Testis (tissue), 5 donors: ENCODE data around the gene MYADML2. TPM values are rescaled to one million over a fixed set of nuclear protein-coding genes. Genes with fewer than 3 reads are reported as not detected.

ENCODE experiments used
- DNase-seq: peaks from one replicate; pipeline ENCODE4 v3.0.0-alpha.2; 2019
- H3K27ac ChIP-seq, 2 donors: fragments of 200-600 bp; sonication (generic); one replicate each; pipeline ENCODE4 v1.5.1; 2019
- H3K27me3 ChIP-seq: fragments of 200-600 bp; sonication (generic); one replicate; pipeline ENCODE4 v1.5.1; 2019
- H3K36me3 ChIP-seq: fragments of 200-600 bp; sonication (generic); one replicate; pipeline ENCODE4 v1.5.1; 2017; ENCODE audit warnings: low read depth; ENCODE audit errors: missing control alignments
- H3K4me1 ChIP-seq: fragments of 200-600 bp; sonication (generic); one replicate; pipeline ENCODE4 v1.5.1; 2019
- H3K4me3 ChIP-seq, 2 donors: fragments of 200-600 bp; sonication (generic); one replicate each; pipeline ENCODE4 v1.5.1; 2017 to 2019
- H3K9me3 ChIP-seq: fragments of 200-600 bp; sonication (generic); one replicate; pipeline ENCODE4 v1.5.1; 2017
- CTCF ChIP-seq, 3 experiments: fragments of 450-650 bp in 2 of 3; fragments of 200-600 bp in 1 of 3; sonication (generic) in 1 of 3; IDR thresholded peaks; one replicate each; pipeline ENCODE4 v1.5.1; 2016 to 2019; ENCODE audit warnings: antibody characterized with exemption in 3 of 3, mild to moderate bottlenecking in 2 of 3, moderate library complexity in 1 of 3
- POLR2A ChIP-seq: fragments of 450-650 bp; IDR thresholded peaks from one replicate; pipeline ENCODE4 v1.6.1; 2017; ENCODE audit warnings: antibody characterized with exemption, mild to moderate bottlenecking, moderate library complexity
- WGBS, 2 donors: methylation state at CpG; one replicate each; pipeline ENCODE4 v1.1.5; 2018; 5-methylcytosine and 5-hydroxymethylcytosine counted together
- intact Hi-C: fragments of 100-400 bp; cut with DNase I; formaldehyde crosslinking; loops from one replicate; pipeline ENCODE4 v1.15.1; 2023; ENCODE audit warnings: low total_unique reads
- long read RNA-seq, 2 donors: transcript quantifications; one replicate each; lab custom pipeline, GENCODE V29; 2026
- polyA plus RNA-seq: library from polyadenylated mRNA; stranded (reverse); fragments of 350-450 nt; fragmentation: Illumina TruSeq; extraction: RNeasy Lipid Tissue Mini Kit (QIAGEN cat#74804); gene quantifications from one replicate; pipeline ENCODE4 v1.2.3, GENCODE V29; 2014; ENCODE audit warnings: low read depth, low replicate concordance; ENCODE audit not compliant: insufficient read depth
- total RNA-seq, 2 donors: library from RNA; depleted of rRNA; stranded (reverse); fragments of >200 nt; gene quantifications; one replicate each; pipeline ENCODE4 v1.2.3, GENCODE V29; 2016

MYADML2 gene
- total RNA-seq (under 1 TPM; 0.16 to 0.25 TPM), polyA plus RNA-seq (0.57 TPM)
- long read RNA-seq, donor 1: 0 reads
- long read RNA-seq, donor 2: 0 reads

GRCh38 chr17:81947189-81947588 lies at the start of gene MYADML2:
Gene MYADML2, minus strand, starts transcription at chr17:81947233. Its CDS starts 5,492 bp downstream, at chr17:81941741.
- TF ChIP-seq POLR2A: no peak
- no peak for TF ChIP-seq CTCF (IDR thresholded peaks at IDR 0.05)
- WGBS, 2 donors: 74 to 82% methylated on average over 9 to 13 of the region's 13 CpGs
- no peak for DNase-seq
- H3K27ac ChIP-seq: no peak within 1 kb of the TSS
- intact Hi-C loops: no loop called here
- H3K9me3 ChIP-seq: no peaks in the 10 kb centered on the region
- H3K36me3 ChIP-seq: no peaks in the 10 kb centered on the region
- no peak within 1 kb of the TSS for H3K4me3 ChIP-seq
- H3K27me3 ChIP-seq: no peaks in the 10 kb centered on the region
- H3K4me1 ChIP-seq: no peaks in the 10 kb centered on the region

- H3K9me3 ChIP-seq: no peaks in the 10 kb centered on the region
- no peak overlapping the region for H3K4me3 ChIP-seq
- H3K27ac ChIP-seq: no peak overlapping the region
- H3K4me1 ChIP-seq: no peaks in the 10 kb centered on the region
- no peaks in the 10 kb centered on the region for H3K27me3 ChIP-seq
- TF ChIP-seq CTCF (IDR thresholded peaks at IDR 0.05) (no peak), POLR2A (no peak)
- WGBS, 2 donors: 91 to 93% methylated on average over 13 to 25 of the region's 28 CpGs
- H3K36me3 ChIP-seq: no peaks in the 10 kb centered on the region
- DNase-seq: no peak
- intact Hi-C loops: no loop called here
Observed at GRCh38 chr17:81996232-81996756, 49.3 kb upstream of the MYADML2 start.

GRCh38 chr17:81995463-81996231 lies 48.6 kb upstream of the MYADML2 start:
- 93 to 96% methylated on average over 9 to 29 of the region's 29 CpGs for WGBS, 2 donors

GRCh38 chr17:81994593-81995462 lies 47.8 kb upstream of the MYADML2 start:
- 92 to 94% methylated on average over 32 to 37 of the region's 39 CpGs for WGBS, 2 donors
- Histone ChIP-seq H3K4me3 (no peak overlapping the region), H3K36me3 (no peaks in the 10 kb centered on the region), H3K27me3 (no peaks in the 10 kb centered on the region), H3K27ac (no peak overlapping the region), H3K4me1 (no peaks in the 10 kb centered on the region), H3K9me3 (no peaks in the 10 kb centered on the region)
- TF ChIP-seq POLR2A (no peak), CTCF (IDR thresholded peaks at IDR 0.05) (no peak)
- intact Hi-C loops: no loop called here
- no peak for DNase-seq

More at GRCh38 chr17:81995463-81996231, 48.6 kb upstream of the MYADML2 start:
- intact Hi-C loops: no loop called here
- no peak overlapping the region for H3K27ac ChIP-seq
- no peaks in the 10 kb centered on the region for H3K4me1 ChIP-seq
- DNase-seq: no peak
- no peaks in the 10 kb centered on the region for H3K36me3 ChIP-seq
- TF ChIP-seq POLR2A: no peak
- no peak for TF ChIP-seq CTCF (IDR thresholded peaks at IDR 0.05)
- H3K9me3 ChIP-seq: no peaks in the 10 kb centered on the region
- no peak overlapping the region for H3K4me3 ChIP-seq
- H3K27me3 ChIP-seq: no peaks in the 10 kb centered on the region
